MM.1S (cell line): Measurements from ENCODE around the gene ACTG1.

Experiments used
- DNase-seq: peaks from one replicate; pipeline ENCODE4 v3.0.0-alpha.2; 2015
- H2AFZ ChIP-seq: fragments of 300-600 bp; sonication (generic); 2 replicates; pipeline ENCODE4 v1.6.0; 2016; ENCODE audit warnings: antibody characterized with exemption, low read length
- H3F3A ChIP-seq: fragments of 300-600 bp; sonication (generic); 2 replicates; pipeline ENCODE4 v1.6.1; 2016; ENCODE audit warnings: mild to moderate bottlenecking, antibody characterized with exemption, low read length, moderate library complexity, mixed read lengths; ENCODE audit not compliant: insufficient read depth
- H3K27ac ChIP-seq: fragments of 300-600 bp; sonication (generic); 2 replicates; pipeline ENCODE4 v1.5.1; 2016; ENCODE audit warnings: mild to moderate bottlenecking, low read length
- H3K27me3 ChIP-seq: fragments of 300-600 bp; sonication (generic); replicated peaks from 2 replicates; pipeline ENCODE4 v1.6.0; 2016; ENCODE audit warnings: low read length; ENCODE audit not compliant: insufficient read depth
- H3K36me3 ChIP-seq: fragments of 300-600 bp; sonication (generic); replicated peaks from 2 replicates; pipeline ENCODE4 v1.6.1; 2016; ENCODE audit warnings: mild to moderate bottlenecking, low read length, mixed read lengths; ENCODE audit not compliant: insufficient read depth
- H3K4me1 ChIP-seq: fragments of 300-600 bp; sonication (generic); 2 replicates; pipeline ENCODE4 v1.6.1; 2016; ENCODE audit warnings: low read length, mixed read lengths
- H3K4me2 ChIP-seq: fragments of 300-600 bp; sonication (generic); 2 replicates; pipeline ENCODE4 v1.6.0; 2016; ENCODE audit warnings: low read depth, low read length
- H3K4me3 ChIP-seq: fragments of 300-600 bp; sonication (generic); 2 replicates; pipeline ENCODE4 v1.5.1; 2016; ENCODE audit warnings: low read length, mixed read lengths
- H3K79me2 ChIP-seq: fragments of 300-600 bp; sonication (generic); 2 replicates; pipeline ENCODE4 v1.6.1; 2016; ENCODE audit warnings: mixed run types, low read length, mixed read lengths
- H3K9ac ChIP-seq: fragments of 300-600 bp; sonication (generic); 2 replicates; pipeline ENCODE4 v1.6.1; 2016; ENCODE audit warnings: low read length, mixed read lengths
- H3K9me2 ChIP-seq: fragments of 300-600 bp; sonication (generic); replicated peaks from 2 replicates; pipeline ENCODE4 v1.6.1; 2016; ENCODE audit warnings: mild to moderate bottlenecking, low read length, mixed read lengths; ENCODE audit not compliant: insufficient read depth
- H3K9me3 ChIP-seq: fragments of 300-600 bp; sonication (generic); replicated peaks from 2 replicates; pipeline ENCODE4 v1.6.1; 2016; ENCODE audit warnings: mild to moderate bottlenecking, low read length, mixed read lengths; ENCODE audit not compliant: insufficient read depth
- H4K20me1 ChIP-seq: fragments of 300-600 bp; sonication (generic); 2 replicates; pipeline ENCODE4 v1.6.1; 2016; ENCODE audit warnings: mild to moderate bottlenecking, low read length, moderate library complexity, mixed read lengths; ENCODE audit not compliant: insufficient read depth
- EZH2 ChIP-seq: fragments of 300-600 bp; sonication (generic); optimal IDR thresholded peaks from 2 replicates; pipeline ENCODE3; 2017; ENCODE audit warnings: low read depth, mild to moderate bottlenecking, antibody characterized with exemption, low read length, mixed read lengths
- EZH2phosphoT487 ChIP-seq: fragments of 300-600 bp; sonication (generic); IDR thresholded peaks from 2 replicates; pipeline ENCODE4 v1.6.1; 2018; ENCODE audit warnings: antibody characterized with exemption, low read length
- TF ChIP-seq, protein P1 (sequence below): fragments of 300-600 bp; sonication (generic); IDR thresholded peaks from 2 replicates; pipeline ENCODE4 v1.5.1; 2016; ENCODE audit warnings: antibody characterized with exemption, low read length, mixed read lengths

Gene ACTG1

DNA sequence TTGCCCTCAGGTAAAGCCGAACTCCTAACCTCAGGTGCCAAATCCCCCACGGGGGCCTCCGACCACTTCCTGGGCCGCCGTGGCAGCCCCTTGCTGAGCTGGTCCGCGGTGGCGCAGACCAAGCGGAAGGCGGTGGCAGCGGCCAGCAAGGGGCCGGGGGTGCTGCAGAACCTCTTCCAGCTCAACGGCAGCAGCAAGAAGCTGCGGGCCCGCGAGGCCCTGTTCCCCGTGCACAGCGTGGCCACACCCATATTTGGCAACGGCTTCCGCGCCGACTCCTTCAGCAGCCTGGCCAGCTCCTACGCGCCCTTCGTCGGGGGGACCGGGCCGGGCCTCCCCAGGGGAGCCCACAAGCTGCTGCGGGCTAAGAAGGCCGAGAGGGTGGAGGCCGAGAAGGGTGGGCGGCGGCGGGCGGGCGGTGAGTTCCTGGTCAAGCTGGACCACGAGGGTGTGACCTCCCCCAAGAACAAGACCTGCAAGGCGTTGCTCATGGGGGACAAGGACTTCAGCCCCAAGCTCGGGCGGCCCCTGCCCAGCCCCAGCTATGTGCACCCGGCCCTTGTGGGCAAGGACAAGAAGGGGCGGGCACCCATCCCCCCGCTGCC is 51.6 kb downstream of the ACTG1 start:
- no peak for TF ChIP-seq EZH2
- TF ChIP-seq, protein P1, sequence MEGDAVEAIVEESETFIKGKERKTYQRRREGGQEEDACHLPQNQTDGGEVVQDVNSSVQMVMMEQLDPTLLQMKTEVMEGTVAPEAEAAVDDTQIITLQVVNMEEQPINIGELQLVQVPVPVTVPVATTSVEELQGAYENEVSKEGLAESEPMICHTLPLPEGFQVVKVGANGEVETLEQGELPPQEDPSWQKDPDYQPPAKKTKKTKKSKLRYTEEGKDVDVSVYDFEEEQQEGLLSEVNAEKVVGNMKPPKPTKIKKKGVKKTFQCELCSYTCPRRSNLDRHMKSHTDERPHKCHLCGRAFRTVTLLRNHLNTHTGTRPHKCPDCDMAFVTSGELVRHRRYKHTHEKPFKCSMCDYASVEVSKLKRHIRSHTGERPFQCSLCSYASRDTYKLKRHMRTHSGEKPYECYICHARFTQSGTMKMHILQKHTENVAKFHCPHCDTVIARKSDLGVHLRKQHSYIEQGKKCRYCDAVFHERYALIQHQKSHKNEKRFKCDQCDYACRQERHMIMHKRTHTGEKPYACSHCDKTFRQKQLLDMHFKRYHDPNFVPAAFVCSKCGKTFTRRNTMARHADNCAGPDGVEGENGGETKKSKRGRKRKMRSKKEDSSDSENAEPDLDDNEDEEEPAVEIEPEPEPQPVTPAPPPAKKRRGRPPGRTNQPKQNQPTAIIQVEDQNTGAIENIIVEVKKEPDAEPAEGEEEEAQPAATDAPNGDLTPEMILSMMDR: no peak
- no peak for TF ChIP-seq EZH2phosphoT487
- no peaks in the 10 kb centered on the region for H3K36me3 ChIP-seq
- no peaks in the 10 kb centered on the region for H3K79me2 ChIP-seq
- no peaks in the 10 kb centered on the region for H3K4me1 ChIP-seq
- H3K27me3 ChIP-seq: peaks cover 82% of the 10 kb centered on the region
- H3F3A ChIP-seq: no peaks in the 10 kb centered on the region
- no peak for DNase-seq
- H4K20me1 ChIP-seq: no peaks in the 10 kb centered on the region
- no peaks in the 10 kb centered on the region for H3K9me2 ChIP-seq
- H3K9ac ChIP-seq: no peak overlapping the region
- no peak overlapping the region for H2AFZ ChIP-seq
- no peak overlapping the region for H3K4me2 ChIP-seq
- H3K9me3 ChIP-seq: no peaks in the 10 kb centered on the region
- no peak overlapping the region for H3K27ac ChIP-seq
- H3K4me3 ChIP-seq: no peak overlapping the region
